ENCODE results near the gene PLB1. TPM values are rescaled to one million over a fixed set of nuclear protein-coding genes. Genes with fewer than 3 reads are reported as not detected.

Gene PLB1
- total RNA-seq, 1 donor from 2014 or later: 1.6 TPM

- H3K27me3 ChIP-seq (ENCODE audit: control insufficient read depth, insufficient read depth, low read length): no peaks in the 10 kb centered on the region
- no peaks in the 10 kb centered on the region for H3K36me3 ChIP-seq (ENCODE audit: control insufficient read depth, insufficient read depth, low read length)
- TF ChIP-seq CTCF (IDR thresholded peaks at IDR 0.05; ENCODE audit: insufficient read depth, low read length, severe bottlenecking): no peak
- DNase-seq (ENCODE audit: low read depth) (peak; percentile 64), FAIRE-seq (no peak)
- H3K4me3 ChIP-seq (ENCODE audit: low read depth, low read length): no peak overlapping the region
These were observed 158.9 kb downstream of the PLB1 start for GRCh38 chr2:28654663-28655320.

- TF ChIP-seq CTCF (IDR thresholded peaks at IDR 0.05; ENCODE audit: insufficient read depth, low read length, severe bottlenecking): no peak
- no peak overlapping the region for H3K4me3 ChIP-seq (ENCODE audit: low read depth, low read length)
- no peaks in the 10 kb centered on the region for H3K27me3 ChIP-seq (ENCODE audit: control insufficient read depth, insufficient read depth, low read length)
- FAIRE-seq (no peak), DNase-seq (ENCODE audit: low read depth) (peak; percentile 76)
- no peaks in the 10 kb centered on the region for H3K36me3 ChIP-seq (ENCODE audit: control insufficient read depth, insufficient read depth, low read length)
These were observed 161.2 kb downstream of the PLB1 start for GRCh38 chr2:28656937-28657615.

- DNase-seq (ENCODE audit: low read depth) (peak; percentile 70), FAIRE-seq (no peak)
- no peak overlapping the region for H3K4me3 ChIP-seq (ENCODE audit: low read depth, low read length)
- no peaks in the 10 kb centered on the region for H3K27me3 ChIP-seq (ENCODE audit: control insufficient read depth, insufficient read depth, low read length)
- no peak for TF ChIP-seq CTCF (IDR thresholded peaks at IDR 0.05; ENCODE audit: insufficient read depth, low read length, severe bottlenecking)
- H3K36me3 ChIP-seq (ENCODE audit: control insufficient read depth, insufficient read depth, low read length): no peaks in the 10 kb centered on the region
These were observed 162.5 kb downstream of the PLB1 start for GRCh38 chr2:28658369-28658768.

- FAIRE-seq (no peak), DNase-seq (ENCODE audit: low read depth) (no peak)
- H3K36me3 ChIP-seq (ENCODE audit: control insufficient read depth, insufficient read depth, low read length): no peaks in the 10 kb centered on the region
- H3K27me3 ChIP-seq (ENCODE audit: control insufficient read depth, insufficient read depth, low read length): no peaks in the 10 kb centered on the region
- TF ChIP-seq CTCF (IDR thresholded peaks at IDR 0.05; ENCODE audit: insufficient read depth, low read length, severe bottlenecking): no peak
- no peak overlapping the region for H3K4me3 ChIP-seq (ENCODE audit: low read depth, low read length)
These were observed 163.3 kb downstream of the PLB1 start for GRCh38 chr2:28659127-28659526.

GRCh38 chr2:28661589-28662001, 165.7 kb downstream of the PLB1 start:
- no peak for TF ChIP-seq CTCF (IDR thresholded peaks at IDR 0.05; ENCODE audit: insufficient read depth, low read length, severe bottlenecking)
- no peak overlapping the region for H3K4me3 ChIP-seq (ENCODE audit: low read depth, low read length)
- no peaks in the 10 kb centered on the region for H3K27me3 ChIP-seq (ENCODE audit: control insufficient read depth, insufficient read depth, low read length)
- DNase-seq (ENCODE audit: low read depth) (peak; percentile 43), FAIRE-seq (no peak)
- H3K36me3 ChIP-seq (ENCODE audit: control insufficient read depth, insufficient read depth, low read length): no peaks in the 10 kb centered on the region
